ENCODE data around the gene ADAMTS12. TPM values are rescaled to one million over a fixed set of nuclear protein-coding genes. Genes with fewer than 3 reads are reported as not detected.

Gene ADAMTS12
- total RNA-seq, 1 experiment from 2014 or later, result 1.2 TPM

- no peak overlapping the region for H3K27ac Mint-ChIP-seq (ENCODE audit: unreplicated experiment)
- H3K4me1 Mint-ChIP-seq (ENCODE audit: low read depth, unreplicated experiment), result no peaks in the 10 kb centered on the region
- no peaks in the 10 kb centered on the region for H3K27me3 Mint-ChIP-seq (ENCODE audit: unreplicated experiment)
- no peak overlapping the region for H3K4me3 Mint-ChIP-seq (ENCODE audit: low read depth, unreplicated experiment)
- H3K36me3 Mint-ChIP-seq (ENCODE audit: insufficient read depth, unreplicated experiment), result no peaks in the 10 kb centered on the region
- no peak for DNase-seq
- intact Hi-C loops (cut with micrococcal nuclease; ENCODE audit: unreplicated experiment), result no loop called here
- no TSS peak for BruUV-seq (replicated peaks)
- CTCF ChIA-PET, result no interaction called here
- no peak for TF ChIP-seq CTCF (IDR thresholded peaks at IDR 0.05; ENCODE audit: unreplicated experiment)
- H3K9me3 Mint-ChIP-seq (ENCODE audit: low read depth, unreplicated experiment), result peaks cover 3% of the 10 kb centered on the region
Measured at GRCh38 chr5:33774341-33774740, 117.4 kb downstream of the ADAMTS12 start.

DNA sequence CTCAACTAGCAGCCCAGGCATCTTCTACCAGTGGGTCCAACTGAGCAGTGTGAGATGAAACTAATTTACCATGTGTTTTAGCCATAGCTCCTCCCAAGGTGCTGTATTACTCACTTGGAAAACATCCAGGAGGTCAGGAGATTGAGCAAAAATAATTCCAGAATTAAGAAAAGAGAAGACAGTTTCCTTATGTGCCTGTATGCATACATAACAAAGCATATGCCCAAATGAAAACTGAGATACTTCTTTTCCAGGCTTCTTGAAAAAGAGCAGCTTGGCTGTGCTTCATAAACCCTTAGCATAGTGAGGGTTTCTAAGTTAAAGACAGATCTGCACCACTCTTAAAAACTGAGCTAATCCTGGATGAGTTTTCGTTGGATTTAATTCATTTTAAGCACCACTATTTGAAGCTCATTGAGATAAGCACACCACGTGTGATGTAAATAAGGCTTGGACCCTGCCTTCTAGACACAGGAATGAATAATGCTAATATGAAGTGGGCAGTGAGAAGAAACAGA, 119.4 kb downstream of the ADAMTS12 start:
- Mint-ChIP-seq H3K9me3 (ENCODE audit: low read depth, unreplicated experiment) (peaks cover 4% of the 10 kb centered on the region), H3K27ac (ENCODE audit: unreplicated experiment) (no peak overlapping the region), H3K36me3 (ENCODE audit: insufficient read depth, unreplicated experiment) (no peaks in the 10 kb centered on the region), H3K4me1 (ENCODE audit: low read depth, unreplicated experiment) (no peaks in the 10 kb centered on the region), H3K4me3 (ENCODE audit: low read depth, unreplicated experiment) (no peak overlapping the region), H3K27me3 (ENCODE audit: unreplicated experiment) (no peaks in the 10 kb centered on the region)
- no peak for DNase-seq
- TF ChIP-seq CTCF (IDR thresholded peaks at IDR 0.05; ENCODE audit: unreplicated experiment), result no peak
- CTCF ChIA-PET, result no interaction called here
- no TSS peak for BruUV-seq (replicated peaks)
- intact Hi-C loops (cut with micrococcal nuclease; ENCODE audit: unreplicated experiment), result no loop called here

- no peak for TF ChIP-seq CTCF (IDR thresholded peaks at IDR 0.05; ENCODE audit: unreplicated experiment)
- intact Hi-C loops (cut with micrococcal nuclease; ENCODE audit: unreplicated experiment), result loop anchor here (10.0 kb wide), 1 partner anchor 165 kb away; the partner anchor contains the start of gene RXFP3
- no peaks in the 10 kb centered on the region for H3K4me1 Mint-ChIP-seq (ENCODE audit: low read depth, unreplicated experiment)
- H3K36me3 Mint-ChIP-seq (ENCODE audit: insufficient read depth, unreplicated experiment), result no peaks in the 10 kb centered on the region
- CTCF ChIA-PET, result no interaction called here
- DNase-seq, result no peak
- H3K9me3 Mint-ChIP-seq (ENCODE audit: low read depth, unreplicated experiment), result peaks cover 2% of the 10 kb centered on the region
- no peaks in the 10 kb centered on the region for H3K27me3 Mint-ChIP-seq (ENCODE audit: unreplicated experiment)
- BruUV-seq (replicated peaks), result no TSS peak
- no peak overlapping the region for H3K4me3 Mint-ChIP-seq (ENCODE audit: low read depth, unreplicated experiment)
- no peak overlapping the region for H3K27ac Mint-ChIP-seq (ENCODE audit: unreplicated experiment)
Measured at GRCh38 chr5:33769968-33770367, 121.8 kb downstream of the ADAMTS12 start.

DNA sequence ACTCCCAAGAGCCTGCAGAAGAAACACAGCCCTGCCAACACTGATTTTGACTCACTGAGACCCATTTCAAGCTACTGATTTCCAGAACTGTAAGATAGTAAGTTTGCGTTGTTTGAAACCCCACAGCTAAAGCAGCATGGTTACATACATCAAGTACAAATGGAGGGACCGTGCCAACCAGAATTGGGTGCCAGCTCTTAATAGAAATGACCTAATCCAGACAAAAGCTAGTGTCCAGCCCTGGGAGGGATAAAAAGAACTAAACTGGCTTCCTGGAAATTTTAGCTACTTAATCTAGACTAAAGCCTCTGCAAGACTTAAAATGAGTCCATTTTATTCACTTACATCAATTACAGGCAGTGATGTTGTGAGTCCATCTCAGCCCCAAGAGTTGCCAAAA, 122.6 kb downstream of the ADAMTS12 start:
- DNase-seq, result no peak
- BruUV-seq (replicated peaks), result no TSS peak
- no peaks in the 10 kb centered on the region for H3K36me3 Mint-ChIP-seq (ENCODE audit: insufficient read depth, unreplicated experiment)
- no peaks in the 10 kb centered on the region for H3K27me3 Mint-ChIP-seq (ENCODE audit: unreplicated experiment)
- peaks cover 2% of the 10 kb centered on the region for H3K9me3 Mint-ChIP-seq (ENCODE audit: low read depth, unreplicated experiment)
- intact Hi-C loops (cut with micrococcal nuclease; ENCODE audit: unreplicated experiment), result loop anchor here (10.0 kb wide), 1 partner anchor 166 kb away; the partner anchor contains the start of gene RXFP3
- CTCF ChIA-PET, result no interaction called here
- TF ChIP-seq CTCF (IDR thresholded peaks at IDR 0.05; ENCODE audit: unreplicated experiment), result no peak
- H3K4me1 Mint-ChIP-seq (ENCODE audit: low read depth, unreplicated experiment), result no peaks in the 10 kb centered on the region
- H3K4me3 Mint-ChIP-seq (ENCODE audit: low read depth, unreplicated experiment), result no peak overlapping the region
- H3K27ac Mint-ChIP-seq (ENCODE audit: unreplicated experiment), result no peak overlapping the region

All from Calu3 (cell line).